Gastroesophageal sphincter (tissue), 3 donors: ENCODE results near the gene ETV3L.

ENCODE experiments used
- EP300 ChIP-seq: sonication (generic); formaldehyde crosslinking; IDR thresholded peaks from one replicate; pipeline ENCODE4 v1.6.1; 2017; ENCODE audit warnings: antibody characterized with exemption, mild to moderate bottlenecking
- POLR2A ChIP-seq, 2 donors: fragments of 450-650 bp; IDR thresholded peaks; one replicate each; pipeline ENCODE4 v1.6.1; 2017; ENCODE audit warnings: antibody characterized with exemption in 2 of 2, mild to moderate bottlenecking in 2 of 2, moderate library complexity in 1 of 2
- POLR2AphosphoS5 ChIP-seq: sonication (generic); formaldehyde crosslinking; IDR thresholded peaks from one replicate; pipeline ENCODE4 v1.6.1; 2017; ENCODE audit warnings: antibody characterized with exemption
- TF ChIP-seq, protein P1 (sequence below), 4 experiments: fragments of 200-600 bp in 2 of 4; fragments of 450-650 bp in 2 of 4; sonication (generic) in 1 of 4; IDR thresholded peaks; one replicate each; pipeline ENCODE4 v1.5.1; 2017 to 2019; ENCODE audit warnings: antibody characterized with exemption in 4 of 4, mild to moderate bottlenecking in 2 of 4, moderate library complexity in 2 of 4

DNA sequence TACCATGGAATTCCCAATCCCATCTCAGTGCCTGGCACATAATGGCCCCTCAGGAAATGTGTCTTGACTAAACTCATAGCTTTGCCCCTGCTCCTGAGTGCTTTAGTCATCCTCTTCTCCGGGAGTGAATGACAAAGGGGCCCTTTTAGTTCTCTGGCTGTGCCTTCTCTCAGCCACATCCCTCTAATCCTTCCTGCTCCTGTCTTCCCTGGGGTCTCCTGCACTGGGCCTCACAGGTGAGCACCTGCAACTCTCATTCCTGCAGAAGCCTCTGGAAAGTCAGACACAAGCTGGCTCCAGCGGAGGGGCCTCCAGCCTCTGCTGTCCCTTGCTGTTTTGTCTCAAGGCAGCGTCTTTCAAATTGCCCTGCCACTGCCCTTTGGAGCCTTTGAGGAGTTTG, 14.0 kb upstream of the ETV3L start:
- TF ChIP-seq, protein P1, sequence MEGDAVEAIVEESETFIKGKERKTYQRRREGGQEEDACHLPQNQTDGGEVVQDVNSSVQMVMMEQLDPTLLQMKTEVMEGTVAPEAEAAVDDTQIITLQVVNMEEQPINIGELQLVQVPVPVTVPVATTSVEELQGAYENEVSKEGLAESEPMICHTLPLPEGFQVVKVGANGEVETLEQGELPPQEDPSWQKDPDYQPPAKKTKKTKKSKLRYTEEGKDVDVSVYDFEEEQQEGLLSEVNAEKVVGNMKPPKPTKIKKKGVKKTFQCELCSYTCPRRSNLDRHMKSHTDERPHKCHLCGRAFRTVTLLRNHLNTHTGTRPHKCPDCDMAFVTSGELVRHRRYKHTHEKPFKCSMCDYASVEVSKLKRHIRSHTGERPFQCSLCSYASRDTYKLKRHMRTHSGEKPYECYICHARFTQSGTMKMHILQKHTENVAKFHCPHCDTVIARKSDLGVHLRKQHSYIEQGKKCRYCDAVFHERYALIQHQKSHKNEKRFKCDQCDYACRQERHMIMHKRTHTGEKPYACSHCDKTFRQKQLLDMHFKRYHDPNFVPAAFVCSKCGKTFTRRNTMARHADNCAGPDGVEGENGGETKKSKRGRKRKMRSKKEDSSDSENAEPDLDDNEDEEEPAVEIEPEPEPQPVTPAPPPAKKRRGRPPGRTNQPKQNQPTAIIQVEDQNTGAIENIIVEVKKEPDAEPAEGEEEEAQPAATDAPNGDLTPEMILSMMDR (IDR thresholded peaks at IDR 0.05), result no peak
- no peak for TF ChIP-seq EP300
- no peak for TF ChIP-seq POLR2A (IDR thresholded peaks at IDR 0.05)
- TF ChIP-seq POLR2AphosphoS5, result no peak
